Neuronal stem cell (in vitro differentiated cells): Measurements from ENCODE around the gene MEGF6.
A peak's percentile ranks its signal among the peaks of the same experiment; 100 is the strongest.

Source experiments
- DNase-seq: peaks from one replicate; pipeline ENCODE4 v3.0.0-alpha.2; 2013; ENCODE audit warnings: low spot score
- H2AFZ ChIP-seq: one replicate; pipeline ENCODE4 v1.6.1; 2013; ENCODE audit warnings: mild to moderate bottlenecking, low read length, inconsistent platforms
- H2AK5ac ChIP-seq: 2 replicates; pipeline ENCODE4 v1.6.1; 2013; ENCODE audit warnings: low read depth, mild to moderate bottlenecking, inconsistent platforms, low read length, moderate library complexity, mixed read lengths
- H2BK120ac ChIP-seq: 2 replicates; pipeline ENCODE4 v1.6.1; 2013; ENCODE audit warnings: low read depth, mild to moderate bottlenecking, inconsistent platforms, low read length, moderate library complexity, mixed read lengths
- H2BK12ac ChIP-seq: one replicate; pipeline ENCODE4 v1.6.1; 2013; ENCODE audit warnings: low read length, inconsistent platforms
- H2BK15ac ChIP-seq: 2 replicates; pipeline ENCODE4 v1.6.1; 2013; ENCODE audit warnings: mild to moderate bottlenecking, low read length, inconsistent platforms, mixed read lengths
- H2BK5ac ChIP-seq: one replicate; pipeline ENCODE4 v1.6.1; 2013; ENCODE audit warnings: inconsistent platforms, mild to moderate bottlenecking, low read length, moderate library complexity
- H3K14ac ChIP-seq: one replicate; pipeline ENCODE4 v1.6.1; 2013; ENCODE audit warnings: low read length, inconsistent platforms
- H3K18ac ChIP-seq: 2 replicates; pipeline ENCODE4 v1.6.1; 2013; ENCODE audit warnings: low read length, inconsistent platforms
- H3K23ac ChIP-seq: 2 replicates; pipeline ENCODE4 v1.6.1; 2013; ENCODE audit warnings: low read depth, mild to moderate bottlenecking, mixed read lengths, low read length, inconsistent platforms; ENCODE audit not compliant: poor library complexity
- H3K27ac ChIP-seq: replicated peaks from 3 replicates; pipeline ENCODE4 v1.5.1; 2013; ENCODE audit warnings: low read length, inconsistent platforms
- H3K27me3 ChIP-seq, 3 experiments: 2 replicates each; pipeline ENCODE4 v1.6.1; 2013; ENCODE audit warnings: low read length in 3 of 3, mild to moderate bottlenecking in 2 of 3, inconsistent platforms in 1 of 3, low read depth in 1 of 3, mixed read lengths in 1 of 3, moderate library complexity in 1 of 3; ENCODE audit not compliant: control insufficient read depth in 3 of 3, insufficient read depth in 3 of 3
- H3K36me3 ChIP-seq, 2 donors: replicated peaks in 1 of 2; 2 replicates each; pipeline ENCODE4 v1.6.1; 2013; ENCODE audit warnings: low read length in 2 of 2; ENCODE audit not compliant: control insufficient read depth in 2 of 2, insufficient read depth in 2 of 2
- H3K4ac ChIP-seq: 2 replicates; pipeline ENCODE4 v1.6.1; 2013; ENCODE audit warnings: inconsistent platforms, mild to moderate bottlenecking, low read length, moderate library complexity
- H3K4me1 ChIP-seq, 2 donors: 1 replicate in 1 of 2; 2 replicates in 1 of 2; pipeline ENCODE4 v1.6.1; 2013; ENCODE audit warnings: low read length in 2 of 2, low read depth in 1 of 2; ENCODE audit not compliant: control insufficient read depth in 2 of 2, insufficient read depth in 1 of 2
- H3K4me2 ChIP-seq: one replicate; pipeline ENCODE4 v1.6.1; 2013; ENCODE audit warnings: mild to moderate bottlenecking, low read length, inconsistent platforms; ENCODE audit not compliant: insufficient read depth, poor library complexity, severe bottlenecking
- H3K4me3 ChIP-seq, 2 donors: 2 replicates each; pipeline ENCODE4 v1.5.1; 2013; ENCODE audit warnings: low read length in 2 of 2, mild to moderate bottlenecking in 2 of 2, inconsistent platforms in 1 of 2, moderate library complexity in 1 of 2
- H3K79me1 ChIP-seq: one replicate; pipeline ENCODE4 v1.6.1; 2013; ENCODE audit warnings: low read depth, mild to moderate bottlenecking, inconsistent platforms, low read length, moderate library complexity
- H3K9ac ChIP-seq: one replicate; pipeline ENCODE4 v1.6.1; 2013; ENCODE audit warnings: mild to moderate bottlenecking, low read depth, low read length, inconsistent platforms; ENCODE audit not compliant: poor library complexity
- H3K9me3 ChIP-seq, 2 donors: replicated peaks in 1 of 2; 2 replicates each; pipeline versions ENCODE3 to v1.6.1; 2013; ENCODE audit warnings: low read length in 2 of 2, mild to moderate bottlenecking in 2 of 2, inconsistent platforms in 1 of 2, low read depth in 1 of 2, mixed read lengths in 1 of 2, moderate library complexity in 1 of 2; ENCODE audit not compliant: control insufficient read depth in 2 of 2, insufficient read depth in 1 of 2
- H4K8ac ChIP-seq: one replicate; pipeline ENCODE4 v1.6.1; 2013; ENCODE audit warnings: low read depth, mild to moderate bottlenecking, inconsistent platforms, low read length, moderate library complexity
- H4K91ac ChIP-seq: one replicate; pipeline ENCODE4 v1.6.1; 2013; ENCODE audit warnings: low read length, low read depth, mild to moderate bottlenecking, inconsistent platforms; ENCODE audit not compliant: poor library complexity
- WGBS, 2 donors: extraction: QIAGEN DNeasy Blood & Tissue Kit; methylation state at CpG; one replicate each; pipeline ENCODE4 v1.1.7; 2013; ENCODE audit warnings: missing lambda C conversion rate in 2 of 2, mixed read lengths in 1 of 2; ENCODE audit not compliant: insufficient read length in 2 of 2, insufficient replicate concordance in 1 of 2; ENCODE audit errors: extremely low coverage in 2 of 2; 5-methylcytosine and 5-hydroxymethylcytosine counted together

MEGF6 gene

DNA sequence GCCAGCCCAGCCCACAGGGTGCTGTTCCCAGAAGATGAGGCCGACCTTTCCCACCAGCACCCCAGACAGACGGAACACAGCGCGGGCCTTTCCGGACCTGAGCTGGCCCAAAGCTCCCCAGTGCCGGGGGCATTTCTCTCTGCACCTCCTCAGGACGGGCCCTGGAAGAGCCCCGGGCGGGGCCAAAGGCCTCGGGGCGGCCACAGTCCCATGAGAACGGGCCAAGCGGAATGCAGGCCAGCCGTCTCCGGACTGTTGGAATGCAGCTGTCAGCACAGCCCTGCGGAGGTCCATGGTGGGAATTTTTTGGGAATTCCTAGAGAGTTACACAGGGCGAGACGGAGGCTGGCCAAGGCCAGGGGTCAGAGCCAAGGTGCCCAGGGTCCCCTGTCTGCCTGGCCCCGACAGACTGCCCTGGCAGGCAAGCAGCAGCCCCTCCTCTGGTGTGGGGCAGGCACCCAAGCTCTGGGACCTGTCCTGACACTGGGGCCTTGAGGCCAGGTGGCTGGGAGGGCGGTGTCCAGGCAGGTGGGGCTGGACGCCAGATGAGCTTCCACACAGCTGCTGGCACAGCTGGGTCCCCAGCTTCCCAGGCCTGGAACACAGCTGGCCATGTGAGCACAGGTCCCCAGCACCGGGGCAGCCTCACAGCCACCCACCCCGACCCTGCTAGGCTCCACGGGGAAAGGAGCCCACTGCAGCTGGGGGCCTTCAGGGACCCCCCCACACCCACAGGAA is 63.0 kb downstream of the MEGF6 start:
- Histone ChIP-seq H3K4me1 (peaks cover 21 to 26% of the 10 kb centered on the region in 2 donors), H3K9me3 (no peaks in the 10 kb centered on the region), H4K91ac (no peak overlapping the region), H2BK5ac (no peak overlapping the region), H2BK12ac (no peak overlapping the region), H3K4me3 (no peak overlapping the region), H2AFZ (no peak overlapping the region), H3K4me2 (no peak overlapping the region), H2BK15ac (no peak overlapping the region), H3K9ac (peak overlapping the region; percentile 44), H3K14ac (peak overlapping the region; percentile 56), H3K79me1 (peaks cover 16% of the 10 kb centered on the region), H4K8ac (peak overlapping the region; percentile 43), H3K23ac (peak overlapping the region; percentile 65), H3K27ac (no peak overlapping the region), H3K4ac (no peak overlapping the region), H3K27me3 (no peaks in the 10 kb centered on the region), H2AK5ac (peak overlapping the region; percentile 56), H2BK120ac (no peak overlapping the region), H3K36me3 (no peaks in the 10 kb centered on the region), H3K18ac (peak overlapping the region; percentile 38)
- no peak for DNase-seq
- no CpG with 5 or more reads among the region's 24 CpGs for WGBS, 2 donors

DNA sequence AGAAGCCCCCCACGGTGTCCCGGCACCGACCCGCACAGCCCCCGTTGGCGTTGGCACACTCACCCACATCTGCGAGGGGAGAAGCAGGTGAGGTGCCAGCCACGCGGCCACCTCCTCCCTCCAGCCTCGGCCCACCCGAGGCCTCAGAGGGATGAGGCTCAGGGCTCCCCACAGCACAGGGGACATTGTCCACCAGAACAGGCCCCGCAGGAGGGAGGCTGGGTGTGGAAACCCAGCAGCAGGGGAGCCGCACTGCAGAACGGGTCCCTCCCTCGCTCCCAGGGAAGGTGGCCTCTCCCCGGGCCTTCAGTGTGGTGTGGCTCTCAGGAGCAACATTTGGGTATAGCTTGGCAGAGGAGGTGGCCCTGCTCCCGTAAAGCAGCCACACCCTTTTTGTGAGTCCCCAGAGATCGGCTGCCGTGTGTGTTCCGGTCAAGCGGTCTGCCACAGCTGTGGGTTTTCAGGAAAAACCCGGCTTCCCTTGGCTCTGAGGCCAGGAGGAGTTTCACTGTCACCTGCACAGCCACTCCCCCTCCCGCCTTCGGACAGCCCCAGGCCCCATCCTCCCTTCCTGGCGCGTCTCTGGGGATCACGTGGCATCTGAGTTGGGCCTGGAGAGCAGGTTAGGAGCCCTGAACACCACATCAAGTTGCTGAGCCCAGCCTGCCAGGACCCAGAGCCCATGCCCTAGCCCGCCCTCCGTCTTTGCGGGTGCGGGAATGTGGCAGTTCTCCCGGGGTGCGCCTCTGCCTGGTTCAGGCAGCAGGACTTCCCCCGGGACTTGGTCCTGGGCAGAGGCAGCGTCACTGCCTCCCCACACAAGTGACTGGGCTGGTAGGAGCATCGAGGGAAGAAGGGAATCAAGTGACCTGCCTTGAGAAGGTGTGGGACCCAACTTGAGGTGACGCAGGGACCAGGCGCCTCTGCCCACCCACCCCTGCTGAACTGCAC is 64.0 kb downstream of the MEGF6 start:
- no peak overlapping the region for H3K4me2 ChIP-seq
- peak overlapping the region; percentile 41 for H2BK12ac ChIP-seq
- H2BK15ac ChIP-seq: no peak overlapping the region
- H3K4ac ChIP-seq: no peak overlapping the region
- DNase-seq: no peak
- no peak overlapping the region for H4K91ac ChIP-seq
- H3K27me3 ChIP-seq: no peaks in the 10 kb centered on the region
- WGBS, 2 donors: no CpG with 5 or more reads among the region's 38 CpGs
- no peak overlapping the region for H2BK120ac ChIP-seq
- H3K27ac ChIP-seq: no peak overlapping the region
- H3K79me1 ChIP-seq: peaks cover 15% of the 10 kb centered on the region
- H3K4me3 ChIP-seq: no peak overlapping the region
- H3K14ac ChIP-seq: peak overlapping the region; percentile 47
- peak overlapping the region; percentile 56 for H2AK5ac ChIP-seq
- H3K9me3 ChIP-seq: no peaks in the 10 kb centered on the region
- H3K4me1 ChIP-seq: peaks cover 23 to 28% of the 10 kb centered on the region in 2 donors
- H3K18ac ChIP-seq: peak overlapping the region; percentile 64
- H2AFZ ChIP-seq: no peak overlapping the region
- no peak overlapping the region for H2BK5ac ChIP-seq
- H4K8ac ChIP-seq: peak overlapping the region; percentile 43
- peak overlapping the region; percentile 60 for H3K9ac ChIP-seq
- no peaks in the 10 kb centered on the region for H3K36me3 ChIP-seq
- peak overlapping the region; percentile 65 for H3K23ac ChIP-seq

GRCh38 chr1:3546048-3546384 is 65.3 kb downstream of the MEGF6 start:
- Histone ChIP-seq H3K9me3 (no peaks in the 10 kb centered on the region), H3K4me3 (no peak overlapping the region), H3K9ac (peak overlapping the region; percentile 60), H3K4me2 (no peak overlapping the region), H3K79me1 (peaks cover 15% of the 10 kb centered on the region), H4K91ac (no peak overlapping the region), H2BK5ac (no peak overlapping the region), H3K23ac (no peak overlapping the region), H3K27me3 (no peaks in the 10 kb centered on the region), H2BK12ac (no peak overlapping the region), H2AK5ac (peak overlapping the region; percentile 75), H3K27ac (no peak overlapping the region), H4K8ac (peak overlapping the region; percentile 43), H2AFZ (peak overlapping the region; percentile 55), H3K36me3 (no peaks in the 10 kb centered on the region), H3K4me1 (peaks cover 23 to 28% of the 10 kb centered on the region in 2 donors), H2BK15ac (no peak overlapping the region), H2BK120ac (no peak overlapping the region), H3K14ac (peak overlapping the region; percentile 71), H3K4ac (no peak overlapping the region), H3K18ac (peak overlapping the region; percentile 76)
- no CpG with 5 or more reads among the region's 4 CpGs for WGBS, 2 donors
- DNase-seq: no peak
